Measurements from ENCODE around the gene SCFD2.
"Not testable (repeated sequence)": the region's sequence is repeated elsewhere in the genome, so short reads cannot be mapped to it uniquely, and the experiment has no call there.

SCFD2 gene

GRCh38 chr4:53309321-53310040, 56.4 kb downstream of the SCFD2 start:
- DNase-seq (ENCODE audit: low read depth) = no peak
- no peak overlapping the region for H3K4me3 ChIP-seq (replicated peaks; ENCODE audit: low read depth, low read length)
- TF ChIP-seq CTCF (IDR thresholded peaks at IDR 0.05; ENCODE audit: low read length, missing control alignments) = no peak

- H3K4me3 ChIP-seq (replicated peaks; ENCODE audit: low read depth, low read length) = no peak overlapping the region
- DNase-seq (ENCODE audit: low read depth) = no peak
- TF ChIP-seq CTCF (IDR thresholded peaks at IDR 0.05; ENCODE audit: low read length, missing control alignments) = no peak
Observed at GRCh38 chr4:53307819-53308780, 57.8 kb downstream of the SCFD2 start.

GRCh38 chr4:53307210-53307609, 58.7 kb downstream of the SCFD2 start:
- no peak for DNase-seq (ENCODE audit: low read depth)
- TF ChIP-seq CTCF (IDR thresholded peaks at IDR 0.05; ENCODE audit: low read length, missing control alignments) = no peak
- no peak overlapping the region for H3K4me3 ChIP-seq (replicated peaks; ENCODE audit: low read depth, low read length)

- no peak overlapping the region for H3K4me3 ChIP-seq (replicated peaks; ENCODE audit: low read depth, low read length)
- DNase-seq (ENCODE audit: low read depth) = no peak
- TF ChIP-seq CTCF (IDR thresholded peaks at IDR 0.05; ENCODE audit: low read length, missing control alignments) = no peak
Observed at GRCh38 chr4:53306729-53307128, 59.1 kb downstream of the SCFD2 start.

GRCh38 chr4:53292209-53292608, 73.7 kb downstream of the SCFD2 start:
- not testable (repeated sequence) for DNase-seq (ENCODE audit: low read depth); H3K4me3 ChIP-seq (replicated peaks; ENCODE audit: low read depth, low read length)

- no peak for TF ChIP-seq CTCF (IDR thresholded peaks at IDR 0.05; ENCODE audit: low read length, missing control alignments)
- no peak overlapping the region for H3K4me3 ChIP-seq (replicated peaks; ENCODE audit: low read depth, low read length)
- DNase-seq (ENCODE audit: low read depth) = peak; percentile 2
Observed at GRCh38 chr4:53281438-53281837, 84.4 kb downstream of the SCFD2 start.

GRCh38 chr4:53280846-53281245, 85.0 kb downstream of the SCFD2 start:
- no peak for TF ChIP-seq CTCF (IDR thresholded peaks at IDR 0.05; ENCODE audit: low read length, missing control alignments)
- H3K4me3 ChIP-seq (replicated peaks; ENCODE audit: low read depth, low read length) = no peak overlapping the region

More at GRCh38 chr4:53280846-53281245, 85.0 kb downstream of the SCFD2 start:
- DNase-seq (ENCODE audit: low read depth) = no peak

All from fibroblast of pulmonary artery (primary cell).